Sigmoid colon (tissue), 7 donors: ENCODE results near the gene MYO19. TPM values are rescaled to one million over a fixed set of nuclear protein-coding genes. Genes with fewer than 3 reads are reported as not detected.

ENCODE experiments used
- DNase-seq: peaks from one replicate; pipeline ENCODE4 v3.0.0-alpha.2; 2019
- H3K27ac ChIP-seq, 4 donors: fragments of 200-600 bp; sonication (generic); one replicate each; pipeline ENCODE4 v1.5.1; 2016 to 2019; ENCODE audit warnings: mild to moderate bottlenecking in 1 of 4
- H3K27me3 ChIP-seq, 3 donors: fragments of 200-600 bp; sonication (generic); one replicate each; pipeline ENCODE4 v1.5.1; 2019; ENCODE audit warnings: mild to moderate bottlenecking in 1 of 3
- H3K36me3 ChIP-seq, 4 donors: fragments of 200-600 bp; sonication (generic); one replicate each; pipeline ENCODE4 v1.5.1; 2016 to 2019
- H3K4me1 ChIP-seq, 4 donors: fragments of 200-600 bp; sonication (generic); one replicate each; pipeline ENCODE4 v1.5.1; 2017 to 2019
- H3K4me3 ChIP-seq, 4 donors: fragments of 200-600 bp; sonication (generic); one replicate each; pipeline ENCODE4 v1.5.1; 2017 to 2019; ENCODE audit warnings: mild to moderate bottlenecking in 2 of 4, moderate library complexity in 1 of 4
- H3K9me3 ChIP-seq, 4 donors: fragments of 200-600 bp in 3 of 4; sonication (generic) in 3 of 4; one replicate each; pipeline versions ENCODE4 v1.5.1 to v1.6.1; 2013 to 2019
- CTCF ChIP-seq, 4 experiments: fragments of 450-650 bp in 3 of 4; fragments of 200-600 bp in 1 of 4; IDR thresholded peaks; one replicate each; pipeline ENCODE4 v1.5.1; 2016 to 2019; ENCODE audit warnings: antibody characterized with exemption in 4 of 4, mild to moderate bottlenecking in 3 of 4, moderate library complexity in 2 of 4
- EP300 ChIP-seq, 4 donors: sonication (generic); formaldehyde crosslinking; IDR thresholded peaks; one replicate each; pipeline ENCODE4 v1.6.1; 2017; ENCODE audit warnings: antibody characterized with exemption in 4 of 4
- POLR2A ChIP-seq, 2 donors: fragments of 450-650 bp; IDR thresholded peaks; one replicate each; pipeline ENCODE4 v1.6.1; 2016; ENCODE audit warnings: antibody characterized with exemption in 2 of 2, mild to moderate bottlenecking in 2 of 2, moderate library complexity in 2 of 2
- POLR2AphosphoS5 ChIP-seq, 4 donors: sonication (generic); formaldehyde crosslinking; IDR thresholded peaks; one replicate each; pipeline ENCODE4 v1.6.1; 2017; ENCODE audit warnings: antibody characterized with exemption in 4 of 4
- WGBS, 2 donors: extraction: QIAGEN DNeasy Blood & Tissue Kit; methylation state at CpG; one replicate each; pipeline ENCODE4 v1.1.7; 2013; 5-methylcytosine and 5-hydroxymethylcytosine counted together
- intact Hi-C: fragments of 100-400 bp; cut with DNase I; formaldehyde crosslinking; loops from one replicate; pipeline ENCODE4 v1.15.1; 2023
- polyA plus RNA-seq, 3 donors: library from polyadenylated mRNA; stranded (reverse); fragments of 200-250 nt; gene quantifications; one replicate each; pipeline ENCODE4 v1.2.3, GENCODE V29; 2013
- total RNA-seq, 4 donors: library from RNA; depleted of rRNA; stranded (reverse); fragments of >200 nt; gene quantifications; one replicate each; pipeline ENCODE4 v1.1.0, GENCODE V29; 2016
- donor health status: healthy with polysubstance abuse.
- donor health status: Bipolar disorder and iron deficiency.
- donor health status: healthy.

MYO19 gene
- total and polyA plus RNA-seq, 7 donors, result 19.2 to 67.2 (median 57.8) TPM

GRCh38 chr17:36535669-36536081 lies 1.0 kb upstream of the MYO19 start:
- peak overlapping the region; percentile 95 to 98 (median 96) for H3K27ac ChIP-seq
- no peaks in the 10 kb centered on the region for H3K9me3 ChIP-seq
- TF ChIP-seq POLR2A (IDR thresholded peaks at IDR 0.05), result no peak
- TF ChIP-seq EP300 (IDR thresholded peaks at IDR 0.05), result no peak
- TF ChIP-seq CTCF (IDR thresholded peaks at IDR 0.05), result no peak
- no peak for TF ChIP-seq POLR2AphosphoS5 (IDR thresholded peaks at IDR 0.05)
- H3K4me1 ChIP-seq, result peaks cover 0 to 16% (median 5%) of the 10 kb centered on the region in 4 donors
- H3K27me3 ChIP-seq, result no peaks in the 10 kb centered on the region
- intact Hi-C loops, result loop anchor here (1.0 kb wide), 1 partner anchor 9 kb away; the partner anchor contains the start of gene GGNBP2
- 4 to 10% methylated on average over 15 of the region's 15 CpGs for WGBS, 2 donors
- DNase-seq, result no peak
- H3K4me3 ChIP-seq, result peak overlapping the region; percentile 67 to 76 (median 74)
- peaks cover 0 to 23% (median 2%) of the 10 kb centered on the region in 4 donors for H3K36me3 ChIP-seq

GRCh38 chr17:36533935-36534839 lies 481 bp downstream of the MYO19 start:
- DNase-seq, result peak; percentile 87
- peak in 3 of 4 experiments; percentile 21 to 32 (median 27) for TF ChIP-seq CTCF (IDR thresholded peaks at IDR 0.05)
- peak in 1 of 2 donors; percentile 15 for TF ChIP-seq POLR2A (IDR thresholded peaks at IDR 0.05)
- TF ChIP-seq EP300 (IDR thresholded peaks at IDR 0.05), result no peak
- peak in 2 of 4 donors; percentile 9 to 11 for TF ChIP-seq POLR2AphosphoS5 (IDR thresholded peaks at IDR 0.05)
- H3K4me3 ChIP-seq, result peak overlapping the region; percentile 67 to 76 (median 74)
- peaks cover 0 to 27% (median 2%) of the 10 kb centered on the region in 4 donors for H3K36me3 ChIP-seq
- H3K27me3 ChIP-seq, result no peaks in the 10 kb centered on the region
- H3K4me1 ChIP-seq, result peaks cover 0 to 16% (median 5%) of the 10 kb centered on the region in 4 donors
- H3K27ac ChIP-seq, result peak overlapping the region; percentile 95 to 98 (median 96)
- WGBS, 2 donors, result 5 to 10% methylated on average over 48 of the region's 48 CpGs
- H3K9me3 ChIP-seq, result no peaks in the 10 kb centered on the region
- intact Hi-C loops, result loop anchor here (5.0 kb wide), 2 partner anchors 47 to 413 kb away; partner anchors contain the start of genes AATF and ZNHIT3

- TF ChIP-seq POLR2AphosphoS5 (IDR thresholded peaks at IDR 0.05) (no peak), EP300 (IDR thresholded peaks at IDR 0.05) (no peak), POLR2A (IDR thresholded peaks at IDR 0.05) (no peak), CTCF (IDR thresholded peaks at IDR 0.05) (no peak)
- intact Hi-C loops, result loop anchor here (5.0 kb wide), 2 partner anchors 45 to 415 kb away; partner anchors contain the start of genes AATF and ZNHIT3
- Histone ChIP-seq H3K4me3 (no peak overlapping the region), H3K4me1 (peaks cover 0 to 16% (median 5%) of the 10 kb centered on the region in 4 donors), H3K9me3 (no peaks in the 10 kb centered on the region), H3K27me3 (no peaks in the 10 kb centered on the region), H3K27ac (no peak overlapping the region), H3K36me3 (peaks cover 0 to 29% (median 7%) of the 10 kb centered on the region in 4 donors)
- 75 to 95% methylated on average over 2 of the region's 2 CpGs for whole genome bisulfite sequencing, 2 donors
- DNase-seq, result no peak
Measured at GRCh38 chr17:36532435-36532975, 2.2 kb downstream of the MYO19 start.

GRCh38 chr17:36529121-36529520 lies 5.5 kb downstream of the MYO19 start:
- intact Hi-C loops, result no loop called here
- Histone ChIP-seq H3K27ac (no peak overlapping the region), H3K4me1 (peaks cover 0 to 6% (median 3%) of the 10 kb centered on the region in 4 donors), H3K4me3 (no peak overlapping the region), H3K36me3 (peaks cover 0 to 62% (median 25%) of the 10 kb centered on the region in 4 donors), H3K9me3 (no peaks in the 10 kb centered on the region), H3K27me3 (no peaks in the 10 kb centered on the region)
- DNase-seq, result no peak
- TF ChIP-seq POLR2AphosphoS5 (IDR thresholded peaks at IDR 0.05), result no peak
- no peak for TF ChIP-seq EP300 (IDR thresholded peaks at IDR 0.05)
- TF ChIP-seq POLR2A (IDR thresholded peaks at IDR 0.05), result no peak
- TF ChIP-seq CTCF (IDR thresholded peaks at IDR 0.05), result no peak
